Endothelial cell (in vitro differentiated cells): ENCODE data around the gene PRB4. TPM values are rescaled to one million over a fixed set of nuclear protein-coding genes. Genes with fewer than 3 reads are reported as not detected.

Source experiments
- DNase-seq: peaks from one replicate; pipeline ENCODE4 v3.0.0; 2021; ENCODE audit warnings: low spot score
- H3K27ac Mint-ChIP-seq: one replicate; pipeline ENCODE4 v1.8.0; 2021; ENCODE audit warnings: mixed read lengths, inconsistent platforms; ENCODE audit not compliant: unreplicated experiment
- H3K27me3 Mint-ChIP-seq: one replicate; pipeline ENCODE4 v1.8.0; 2021; ENCODE audit warnings: mild to moderate bottlenecking, moderate library complexity, mixed read lengths, inconsistent platforms; ENCODE audit not compliant: unreplicated experiment
- H3K36me3 Mint-ChIP-seq: one replicate; pipeline ENCODE4 v1.8.0; 2021; ENCODE audit warnings: mild to moderate bottlenecking, low read depth, mixed read lengths, inconsistent platforms; ENCODE audit not compliant: unreplicated experiment
- H3K4me1 Mint-ChIP-seq: one replicate; pipeline ENCODE4 v1.8.0; 2021; ENCODE audit warnings: mild to moderate bottlenecking, mixed read lengths, inconsistent platforms; ENCODE audit not compliant: unreplicated experiment
- H3K4me3 Mint-ChIP-seq: one replicate; pipeline ENCODE4 v1.8.0; 2021; ENCODE audit warnings: mild to moderate bottlenecking, mixed read lengths, inconsistent platforms; ENCODE audit not compliant: unreplicated experiment
- H3K9me3 Mint-ChIP-seq: one replicate; pipeline ENCODE4 v1.8.0; 2021; ENCODE audit warnings: mixed read lengths, inconsistent platforms; ENCODE audit not compliant: unreplicated experiment
- total RNA-seq: library from RNA; stranded (reverse); fragmentation: NEBNext Ultra II Directional; extraction: Animal tissue kit (Norgen Biotek cat#: 25700); gene quantifications from one replicate; pipeline ENCODE4 v1.2.1, GENCODE V29; 2021; ENCODE audit not compliant: unreplicated experiment
- TF ChIP-seq, protein P1 (sequence below): fragments of 200-600 bp; sonication (generic); IDR thresholded peaks from one replicate; pipeline ENCODE4 v1.5.0; 2021; ENCODE audit warnings: antibody characterized with exemption; ENCODE audit not compliant: unreplicated experiment

The PRB4 gene
- total RNA-seq, 1 donor from 2014 or later: not detected

DNA sequence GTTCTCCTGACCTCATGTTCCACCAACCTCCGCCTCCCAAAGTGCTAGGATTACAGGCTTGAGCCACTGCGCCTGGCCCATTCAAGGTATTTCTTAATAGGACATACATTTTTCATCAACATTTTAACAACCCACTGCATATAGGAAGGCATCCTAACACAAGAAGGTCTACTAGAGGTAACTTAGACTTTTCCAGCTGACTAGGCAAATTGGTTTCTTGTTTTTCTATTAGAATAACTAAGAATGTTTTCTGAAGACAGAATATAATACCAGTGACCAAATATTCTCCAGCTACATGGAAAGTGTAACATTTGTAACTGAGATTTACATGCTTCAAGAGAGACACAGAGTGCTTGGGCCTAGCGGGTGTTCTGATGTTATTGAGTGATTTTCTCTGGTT is 14.2 kb upstream of the PRB4 start:
- no peaks in the 10 kb centered on the region for H3K4me1 Mint-ChIP-seq
- no peaks in the 10 kb centered on the region for H3K9me3 Mint-ChIP-seq
- no peak overlapping the region for H3K4me3 Mint-ChIP-seq
- TF ChIP-seq, protein P1, sequence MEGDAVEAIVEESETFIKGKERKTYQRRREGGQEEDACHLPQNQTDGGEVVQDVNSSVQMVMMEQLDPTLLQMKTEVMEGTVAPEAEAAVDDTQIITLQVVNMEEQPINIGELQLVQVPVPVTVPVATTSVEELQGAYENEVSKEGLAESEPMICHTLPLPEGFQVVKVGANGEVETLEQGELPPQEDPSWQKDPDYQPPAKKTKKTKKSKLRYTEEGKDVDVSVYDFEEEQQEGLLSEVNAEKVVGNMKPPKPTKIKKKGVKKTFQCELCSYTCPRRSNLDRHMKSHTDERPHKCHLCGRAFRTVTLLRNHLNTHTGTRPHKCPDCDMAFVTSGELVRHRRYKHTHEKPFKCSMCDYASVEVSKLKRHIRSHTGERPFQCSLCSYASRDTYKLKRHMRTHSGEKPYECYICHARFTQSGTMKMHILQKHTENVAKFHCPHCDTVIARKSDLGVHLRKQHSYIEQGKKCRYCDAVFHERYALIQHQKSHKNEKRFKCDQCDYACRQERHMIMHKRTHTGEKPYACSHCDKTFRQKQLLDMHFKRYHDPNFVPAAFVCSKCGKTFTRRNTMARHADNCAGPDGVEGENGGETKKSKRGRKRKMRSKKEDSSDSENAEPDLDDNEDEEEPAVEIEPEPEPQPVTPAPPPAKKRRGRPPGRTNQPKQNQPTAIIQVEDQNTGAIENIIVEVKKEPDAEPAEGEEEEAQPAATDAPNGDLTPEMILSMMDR: no peak
- H3K27ac Mint-ChIP-seq: no peak overlapping the region
- DNase-seq: no peak
- H3K27me3 Mint-ChIP-seq: no peaks in the 10 kb centered on the region
- H3K36me3 Mint-ChIP-seq: no peaks in the 10 kb centered on the region

DNA sequence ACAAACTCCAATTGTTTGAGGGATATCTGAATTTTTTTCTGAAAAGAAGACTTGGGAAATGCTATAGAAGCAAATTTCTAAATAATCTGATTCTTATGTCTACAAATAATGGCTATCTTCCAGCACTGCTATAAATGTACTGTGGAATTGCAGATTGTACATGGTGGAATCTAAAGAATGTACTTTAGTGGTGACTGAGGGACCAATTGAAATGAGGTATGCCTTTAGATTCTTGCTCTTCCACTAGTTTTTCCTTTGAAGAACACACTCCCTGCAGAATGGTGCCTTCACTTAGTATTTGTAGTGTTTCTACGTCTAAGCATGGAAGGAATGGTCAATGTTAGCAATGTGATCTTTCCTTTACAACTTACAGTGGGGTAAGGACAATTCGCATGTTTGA is 11.7 kb upstream of the PRB4 start:
- no peak overlapping the region for H3K4me3 Mint-ChIP-seq
- H3K9me3 Mint-ChIP-seq: peaks cover 6% of the 10 kb centered on the region
- H3K4me1 Mint-ChIP-seq: no peaks in the 10 kb centered on the region
- TF ChIP-seq, protein P1: no peak
- H3K27me3 Mint-ChIP-seq: no peaks in the 10 kb centered on the region
- H3K36me3 Mint-ChIP-seq: no peaks in the 10 kb centered on the region
- DNase-seq: no peak
- no peak overlapping the region for H3K27ac Mint-ChIP-seq

- TF ChIP-seq, protein P1: no peak
- H3K4me3 Mint-ChIP-seq: no peak overlapping the region
- H3K36me3 Mint-ChIP-seq: no peaks in the 10 kb centered on the region
- H3K27ac Mint-ChIP-seq: no peak overlapping the region
- H3K27me3 Mint-ChIP-seq: peaks cover 4% of the 10 kb centered on the region
- DNase-seq: no peak
- H3K9me3 Mint-ChIP-seq: no peaks in the 10 kb centered on the region
- H3K4me1 Mint-ChIP-seq: peaks cover 3% of the 10 kb centered on the region
Observed at GRCh38 chr12:11307143-11307542, 3.1 kb downstream of the PRB4 start.

DNA sequence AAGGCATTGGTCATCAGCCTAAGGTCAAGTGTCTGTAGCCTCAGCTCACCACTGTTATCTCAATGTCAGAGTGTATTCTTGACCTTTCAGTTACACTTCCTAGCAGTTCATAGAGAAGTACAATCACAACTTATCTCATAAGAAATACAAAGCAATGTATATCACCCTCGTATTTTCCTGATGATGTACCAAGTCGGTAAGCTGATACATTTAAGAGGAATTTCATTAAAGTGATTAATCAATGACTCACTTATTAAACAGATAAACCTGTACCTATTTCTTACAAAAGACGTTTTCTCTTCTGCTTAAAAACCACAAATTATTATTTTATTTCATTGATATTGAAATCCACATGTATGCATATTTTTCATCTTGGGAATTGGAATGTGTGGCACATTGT is 36.8 kb downstream of the PRB4 start:
- DNase-seq: no peak
- no peak overlapping the region for H3K27ac Mint-ChIP-seq
- H3K27me3 Mint-ChIP-seq: peaks cover 2% of the 10 kb centered on the region
- H3K36me3 Mint-ChIP-seq: no peaks in the 10 kb centered on the region
- TF ChIP-seq, protein P1: no peak
- H3K9me3 Mint-ChIP-seq: no peaks in the 10 kb centered on the region
- H3K4me1 Mint-ChIP-seq: peaks cover 4% of the 10 kb centered on the region
- no peak overlapping the region for H3K4me3 Mint-ChIP-seq

- Mint-ChIP-seq H3K36me3 (no peaks in the 10 kb centered on the region), H3K4me3 (no peak within 1 kb of the TSS), H3K27ac (no peak within 1 kb of the TSS), H3K27me3 (peaks cover 2% of the 10 kb centered on the region), H3K4me1 (peaks cover 4% of the 10 kb centered on the region), H3K9me3 (no peaks in the 10 kb centered on the region)
- no peak for DNase-seq
- TF ChIP-seq, protein P1: no peak
Observed at GRCh38 chr12:11269607-11270006, 40.6 kb downstream of the PRB4 start, which contains the start of gene PRB3. Gene PRB3, minus strand, starts transcription at chr12:11269707. Its CDS starts 38 bp downstream, at chr12:11269669.
